AG04450 (cell line): ENCODE data around the gene TEX12. TPM values are rescaled to one million over a fixed set of nuclear protein-coding genes. Genes with fewer than 3 reads are reported as not detected.

Experiments used
- CTCF ChIA-PET: fragments of 300-600, 350-600 bp; formaldehyde crosslinking; extraction: SDS; loops from one replicate; lab custom pipeline; 2022; ENCODE audit warnings: antibody characterized with exemption, inconsistent platforms; lab: Charles Lee
- POLR2A ChIA-PET: fragments of 350-600 bp; formaldehyde crosslinking; extraction: SDS; loops from one replicate; lab custom pipeline; 2021; ENCODE audit warnings: antibody characterized with exemption, inconsistent platforms; lab: Yijun Ruan, JAX
- DNase-seq: peaks from one replicate; pipeline ENCODE4 v3.0.0-alpha.2; 2011; ENCODE audit warnings: low read depth, low spot score
- H3K27ac ChIP-seq: one replicate; pipeline ENCODE4 v1.5.1; 2012; ENCODE audit warnings: low read depth, low read length, control low read depth
- H3K27me3 ChIP-seq: one replicate; pipeline ENCODE4 v1.6.0; 2012; ENCODE audit warnings: low read length; ENCODE audit not compliant: control insufficient read depth, insufficient read depth
- H3K4me3 ChIP-seq: 2 replicates; pipeline ENCODE4 v1.5.1; 2011; ENCODE audit warnings: mild to moderate bottlenecking, low read depth, low read length, control low read depth
- H3K9me3 ChIP-seq: 2 replicates; pipeline ENCODE4 v1.5.1; 2012; ENCODE audit warnings: low read length; ENCODE audit not compliant: control insufficient read depth, insufficient read depth
- polyA plus RNA-seq: library from polyadenylated mRNA; depleted of rRNA; stranded (reverse); fragments of >200 nt; gene quantifications from 2 replicates; pipeline ENCODE4 v1.2.3, GENCODE V29; 2011
- TF ChIP-seq, protein P1 (sequence below): IDR thresholded peaks from 2 replicates; pipeline ENCODE4 v1.5.1; 2011; ENCODE audit warnings: low read depth, low read length, control low read depth, inconsistent platforms

TEX12 gene
- polyA plus RNA-seq, 1 experiment, result 0.19 TPM

DNA sequence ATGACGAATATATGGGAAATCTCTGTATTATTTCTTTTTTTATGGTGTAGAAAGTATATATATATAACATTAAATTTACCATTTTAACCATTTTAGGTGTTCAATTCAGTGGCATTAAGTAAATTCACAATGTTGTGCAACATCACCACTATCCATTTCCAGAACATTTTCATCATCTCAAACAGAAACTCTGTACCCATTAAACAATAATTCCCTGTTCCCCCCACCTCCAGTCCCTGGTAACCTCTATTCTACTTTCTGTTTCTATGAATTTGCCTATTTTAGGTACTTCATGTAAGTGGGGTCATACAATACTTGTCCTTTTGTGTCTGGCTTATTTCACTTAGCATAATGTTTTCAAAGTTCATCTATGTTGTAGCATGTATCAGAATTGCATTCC lies 43.7 kb downstream of the TEX12 start:
- Histone ChIP-seq H3K9me3 (peaks cover 4% of the 10 kb centered on the region; the same call in 1 of the 2 replicates), H3K27ac (no peak overlapping the region), H3K4me3 (no peak overlapping the region), H3K27me3 (no peaks in the 10 kb centered on the region)
- POLR2A ChIA-PET, result no interaction called here
- CTCF ChIA-PET, result no interaction called here
- TF ChIP-seq, protein P1, sequence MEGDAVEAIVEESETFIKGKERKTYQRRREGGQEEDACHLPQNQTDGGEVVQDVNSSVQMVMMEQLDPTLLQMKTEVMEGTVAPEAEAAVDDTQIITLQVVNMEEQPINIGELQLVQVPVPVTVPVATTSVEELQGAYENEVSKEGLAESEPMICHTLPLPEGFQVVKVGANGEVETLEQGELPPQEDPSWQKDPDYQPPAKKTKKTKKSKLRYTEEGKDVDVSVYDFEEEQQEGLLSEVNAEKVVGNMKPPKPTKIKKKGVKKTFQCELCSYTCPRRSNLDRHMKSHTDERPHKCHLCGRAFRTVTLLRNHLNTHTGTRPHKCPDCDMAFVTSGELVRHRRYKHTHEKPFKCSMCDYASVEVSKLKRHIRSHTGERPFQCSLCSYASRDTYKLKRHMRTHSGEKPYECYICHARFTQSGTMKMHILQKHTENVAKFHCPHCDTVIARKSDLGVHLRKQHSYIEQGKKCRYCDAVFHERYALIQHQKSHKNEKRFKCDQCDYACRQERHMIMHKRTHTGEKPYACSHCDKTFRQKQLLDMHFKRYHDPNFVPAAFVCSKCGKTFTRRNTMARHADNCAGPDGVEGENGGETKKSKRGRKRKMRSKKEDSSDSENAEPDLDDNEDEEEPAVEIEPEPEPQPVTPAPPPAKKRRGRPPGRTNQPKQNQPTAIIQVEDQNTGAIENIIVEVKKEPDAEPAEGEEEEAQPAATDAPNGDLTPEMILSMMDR, result no peak
- no peak for DNase-seq

- no peaks in the 10 kb centered on the region for H3K27me3 ChIP-seq
- CTCF ChIA-PET, result interaction anchor here (1.2 to 1.6 kb wide), 2 partner anchors 68 to 99 kb away, joined by 3 to 12 read pairs; no protein-coding TSS in a partner anchor
- TF ChIP-seq, protein P1, result no peak
- H3K4me3 ChIP-seq, result no peak overlapping the region
- no peak overlapping the region for H3K27ac ChIP-seq
- DNase-seq, result no peak
- H3K9me3 ChIP-seq, result no peaks in the 10 kb centered on the region
- POLR2A ChIA-PET, result no interaction called here
These were observed 44.4 kb downstream of the TEX12 start for GRCh38 chr11:112211536-112211935.

DNA sequence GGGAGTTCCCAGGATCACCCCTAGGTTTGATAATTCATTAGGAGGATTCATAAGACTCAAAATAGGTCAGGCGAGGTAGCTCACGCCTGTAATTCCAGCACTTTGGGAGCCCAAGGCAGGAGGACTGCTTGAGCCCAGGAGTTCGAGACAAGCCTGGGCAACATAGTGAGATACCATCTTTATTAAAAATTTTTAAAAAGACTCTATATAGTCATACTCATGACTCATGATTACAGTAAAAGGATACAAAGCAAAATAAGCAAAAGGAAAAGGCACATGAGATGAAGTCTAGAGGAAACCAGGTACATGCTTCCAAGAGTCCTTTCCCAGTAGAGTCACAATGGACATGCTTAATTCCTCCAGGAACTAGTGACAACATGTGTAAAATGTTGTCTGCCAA lies 45.1 kb downstream of the TEX12 start:
- H3K9me3 ChIP-seq, result no peaks in the 10 kb centered on the region
- H3K4me3 ChIP-seq, result no peak overlapping the region
- ChIA-PET POLR2A (no interaction called here), CTCF (interaction anchor here (0.5 to 1.6 kb wide), 4 partner anchors 20 to 99 kb away, joined by 3 to 12 read pairs (median 6); no protein-coding TSS in a partner anchor)
- H3K27me3 ChIP-seq, result no peaks in the 10 kb centered on the region
- no peak overlapping the region for H3K27ac ChIP-seq
- TF ChIP-seq, protein P1, result no peak
- DNase-seq, result no peak

GRCh38 chr11:112212710-112213109 lies 45.5 kb downstream of the TEX12 start:
- ChIA-PET CTCF (interaction anchor here (0.5 to 1.6 kb wide), 4 partner anchors 20 to 100 kb away, joined by 3 to 12 read pairs (median 6); no protein-coding TSS in a partner anchor), POLR2A (no interaction called here)
- no peak overlapping the region for H3K27ac ChIP-seq
- no peak for DNase-seq
- H3K9me3 ChIP-seq, result no peaks in the 10 kb centered on the region
- TF ChIP-seq, protein P1, result no peak
- H3K27me3 ChIP-seq, result no peaks in the 10 kb centered on the region
- no peak overlapping the region for H3K4me3 ChIP-seq

GRCh38 chr11:112213753-112214152 lies 46.6 kb downstream of the TEX12 start:
- Histone ChIP-seq H3K4me3 (no peak overlapping the region), H3K27me3 (no peaks in the 10 kb centered on the region), H3K9me3 (no peaks in the 10 kb centered on the region), H3K27ac (no peak overlapping the region)
- TF ChIP-seq, protein P1, result no peak
- CTCF ChIA-PET, result interaction anchor here (1.2 to 15.0 kb wide), 2 partner anchors 68 to 100 kb away, joined by 3 to 711 read pairs; no protein-coding TSS in a partner anchor
- DNase-seq, result no peak
- POLR2A ChIA-PET, result interaction anchor here (1.0 to 1.4 kb wide), 2 partner anchors 57 to 85 kb away, joined by 3 to 7 read pairs; no protein-coding TSS in a partner anchor
